Central memory CD8-positive, alpha-beta T cell (primary cell): Measurements from ENCODE around the gene AATF.

Source experiments
- ATAC-seq: fragments of 150-1000 bp; cut with Tn5 transposase; replicated peaks from 2 replicates; pipeline ENCODE4 v1.10.0; 2022; ENCODE audit warnings: mild to moderate bottlenecking, moderate FRiP score, moderate number of reproducible peaks; ENCODE audit not compliant: poor library complexity, severe bottlenecking; ENCODE audit errors: extremely low read depth
- DNase-seq, 2 donors: peaks; one replicate each; pipeline ENCODE4 v3.0.0; 2021; ENCODE audit warnings: low spot score in 2 of 2
- H3K27ac Mint-ChIP-seq: one replicate; pipeline ENCODE4 v1.8.0; 2022; ENCODE audit warnings: low read depth, mild to moderate bottlenecking, moderate library complexity, mixed read lengths
- H3K27me3 Mint-ChIP-seq: one replicate; pipeline ENCODE4 v1.8.0; 2022; ENCODE audit warnings: mixed read lengths
- H3K36me3 Mint-ChIP-seq: one replicate; pipeline ENCODE4 v1.8.0; 2022; ENCODE audit warnings: mild to moderate bottlenecking, moderate library complexity, mixed read lengths; ENCODE audit not compliant: insufficient read depth
- H3K4me1 Mint-ChIP-seq: one replicate; pipeline ENCODE4 v1.8.0; 2022; ENCODE audit warnings: mixed read lengths
- H3K4me3 Mint-ChIP-seq: one replicate; pipeline ENCODE4 v1.8.0; 2022; ENCODE audit warnings: mild to moderate bottlenecking, moderate library complexity, mixed read lengths
- H3K9me3 Mint-ChIP-seq: one replicate; pipeline ENCODE4 v1.8.0; 2022; ENCODE audit warnings: mixed read lengths

AATF gene

GRCh38 chr17:37101306-37101705 is 152.6 kb downstream of the AATF start:
- Mint-ChIP-seq H3K9me3 (no peaks in the 10 kb centered on the region), H3K36me3 (peaks cover 16% of the 10 kb centered on the region), H3K4me3 (no peak overlapping the region), H3K4me1 (no peaks in the 10 kb centered on the region), H3K27ac (no peak overlapping the region), H3K27me3 (no peaks in the 10 kb centered on the region)
- DNase-seq, result no peak
- ATAC-seq, result no peak

GRCh38 chr17:37103231-37103630 is 154.5 kb downstream of the AATF start:
- Mint-ChIP-seq H3K27ac (no peak overlapping the region), H3K4me3 (no peak overlapping the region), H3K9me3 (no peaks in the 10 kb centered on the region), H3K4me1 (no peaks in the 10 kb centered on the region), H3K36me3 (peaks cover 11% of the 10 kb centered on the region), H3K27me3 (no peaks in the 10 kb centered on the region)
- ATAC-seq, result no peak
- DNase-seq, result no peak

GRCh38 chr17:37106049-37106448 is 157.3 kb downstream of the AATF start:
- Mint-ChIP-seq H3K9me3 (no peaks in the 10 kb centered on the region), H3K4me1 (no peaks in the 10 kb centered on the region), H3K27ac (no peak overlapping the region), H3K36me3 (peaks cover 21% of the 10 kb centered on the region), H3K4me3 (no peak overlapping the region), H3K27me3 (no peaks in the 10 kb centered on the region)
- DNase-seq, result no peak
- no peak for ATAC-seq
